HepG2 (cell line): ENCODE data around the gene HPCAL4. TPM values are rescaled to one million over a fixed set of nuclear protein-coding genes. Genes with fewer than 3 reads are reported as not detected.

Experiments
- ATAC-seq: fragments of 200-7000 bp; cut with Tn5 transposase; 3 replicates; pipeline ENCODE4 v1.9.1; 2020; ENCODE audit warnings: mild to moderate bottlenecking, moderate library complexity
- BruUV-seq: library from RNA; stranded (reverse); fragments of 400-500 nt; replicated peaks from 2 replicates; lab custom pipeline; 2021; lab: Mats Ljungman, UMichigan
- CTCF ChIA-PET: fragments of 300-600 bp; formaldehyde crosslinking; extraction: SDS; loops from one replicate; lab custom pipeline; 2021; ENCODE audit warnings: low total read pairs, inconsistent platforms, low intra/inter-chr PET ratio; lab: Yijun Ruan, JAX
- POLR2A ChIA-PET: fragments of 350-600 bp; sonication (Branson Sonifier 250); formaldehyde crosslinking; loops from one replicate; lab custom pipeline; 2020; ENCODE audit warnings: antibody characterized with exemption, inconsistent platforms; lab: Yijun Ruan, JAX
- DNase-seq: peaks from one replicate; pipeline ENCODE4 v3.0.0-alpha.2; 2015; ENCODE audit warnings: low spot score
- FAIRE-seq: peaks from 3 replicates; lab custom pipeline; 2011; peaks lifted over from hg19 to GRCh38; lab: Jason Lieb, UNC
- H2AFZ ChIP-seq: one replicate; pipeline ENCODE4 v1.6.1; 2011; ENCODE audit warnings: low read length, inconsistent platforms
- H3K27ac ChIP-seq: fragments of 300-600 bp; 3 replicates; pipeline ENCODE4 v1.8.0; 2011; ENCODE audit warnings: mixed run types, mild to moderate bottlenecking, mixed read lengths, low read length, inconsistent platforms; ENCODE audit not compliant: insufficient read depth; ENCODE audit errors: extremely low read length
- H3K27me3 ChIP-seq, 2 experiments: fragments of 200-600 bp in 1 of 2; 2 replicates in 1 of 2; 3 replicates in 1 of 2; pipeline versions ENCODE4 v1.6.0 to v1.8.0; 2011; ENCODE audit warnings: low read length in 2 of 2, mild to moderate bottlenecking in 2 of 2, moderate library complexity in 2 of 2, inconsistent platforms in 1 of 2; ENCODE audit not compliant: insufficient read depth in 2 of 2, control insufficient read depth in 1 of 2
- H3K36me3 ChIP-seq, 2 experiments: fragments of 200-600 bp in 1 of 2; replicated peaks in 1 of 2; 2 replicates in 1 of 2; 3 replicates in 1 of 2; pipeline versions ENCODE4 v1.5.1 to v1.8.0; 2011; ENCODE audit warnings: low read length in 2 of 2, inconsistent platforms in 1 of 2; ENCODE audit not compliant: insufficient read depth in 2 of 2, control insufficient read depth in 1 of 2
- H3K4me1 ChIP-seq: 2 replicates; pipeline ENCODE4 v1.5.1; 2012; ENCODE audit warnings: low read length, inconsistent platforms; ENCODE audit not compliant: insufficient read depth
- H3K4me2 ChIP-seq: 2 replicates; pipeline ENCODE4 v1.6.0; 2011; ENCODE audit warnings: low read depth, low read length, inconsistent platforms
- H3K4me3 ChIP-seq, 3 experiments: fragments of 200-600 bp in 1 of 3; sonication (generic), shearing (Covaris generic) in 1 of 3; replicated peaks in 1 of 3; 2 replicates each; pipeline ENCODE4 v1.5.1; 2011 to 2016; ENCODE audit warnings: low read length in 3 of 3, inconsistent platforms in 2 of 3, low read depth in 2 of 3, mild to moderate bottlenecking in 2 of 3, control low read depth in 1 of 3, mixed read lengths in 1 of 3; ENCODE audit not compliant: insufficient read depth in 1 of 3
- H3K79me2 ChIP-seq: one replicate; pipeline ENCODE4 v1.6.1; 2011; ENCODE audit warnings: low read length, inconsistent platforms; ENCODE audit not compliant: insufficient read depth
- H3K9ac ChIP-seq: 2 replicates; pipeline ENCODE4 v1.6.0; 2011; ENCODE audit warnings: mild to moderate bottlenecking, low read depth, low read length, inconsistent platforms; ENCODE audit not compliant: insufficient read depth
- H3K9me3 ChIP-seq: 2 replicates; pipeline ENCODE4 v1.5.1; 2012; ENCODE audit warnings: mild to moderate bottlenecking, low read length
- H4K20me1 ChIP-seq: 2 replicates; pipeline ENCODE4 v1.6.0; 2011; ENCODE audit warnings: inconsistent platforms, mild to moderate bottlenecking, low read length, moderate library complexity; ENCODE audit not compliant: insufficient read depth
- ATAD3A ChIP-seq: sonication (generic); formaldehyde crosslinking; IDR thresholded peaks from 2 replicates; pipeline ENCODE4 v1.4.0; 2020; ENCODE audit warnings: missing genetic modification reagents
- ZNF629 ChIP-seq: sonication (generic); formaldehyde crosslinking; conservative IDR thresholded peaks from 2 replicates; pipeline ENCODE4 v1.5.0; 2020; ENCODE audit warnings: missing genetic modification reagents
- ZNF768 ChIP-seq: sonication (generic); formaldehyde crosslinking; IDR thresholded peaks from 2 replicates; pipeline ENCODE4 v1.4.0; 2020; ENCODE audit warnings: missing genetic modification reagents
- WGBS: methylation state at CpG from one replicate; pipeline ENCODE4 v1.1.6; 2017; ENCODE audit warnings: low lambda C conversion rate; 5-methylcytosine and 5-hydroxymethylcytosine counted together
- in situ Hi-C: cut with HindIII; loops from 2 replicates; pipeline ENCODE4 v1.10.0; 2017; ENCODE audit warnings: low pct_unique_long_range_greater_than_20kb; ENCODE audit not compliant: extremely low pct_ligation_motif_present
- intact Hi-C: fragments of 100-400 bp; cut with micrococcal nuclease; formaldehyde crosslinking; loops from one replicate; pipeline ENCODE4 v1.10.0; 2022; ENCODE audit not compliant: unreplicated experiment
- polyA plus RNA-seq, 8 experiments: library from polyadenylated mRNA; depleted of rRNA in 3 of 8; stranded (reverse) in 7 of 8; unstranded in 1 of 8; fragments of >200 nt; fragmentation: Illumina TruSeq in 4 of 8; extraction: Trizol in 4 of 8; gene quantifications; 2 replicates each; pipeline versions ENCODE4 v1.2.1 to v1.2.3, GENCODE V29; 2011 to 2016; ENCODE audit warnings: low read depth in 4 of 8, missing spikeins in 1 of 8, mixed read lengths in 1 of 8; ENCODE audit not compliant: insufficient read depth in 1 of 8
- total RNA-seq, 5 experiments: library from RNA; depleted of rRNA; stranded (reverse); fragments of >200 nt; fragmentation: Illumina TruSeq; extraction: Trizol; gene quantifications; 2 replicates each; pipeline ENCODE4 v1.2.3, GENCODE V29; 2016; ENCODE audit warnings: low read depth in 1 of 5
- TF ChIP-seq, protein P1 (sequence below): sonication (generic); formaldehyde crosslinking; IDR thresholded peaks from 2 replicates; pipeline ENCODE4 v1.4.0; 2020; ENCODE audit warnings: missing genetic modification reagents

Gene HPCAL4
- total and polyA plus RNA-seq, 2 of the 13 experiments (the other 11 are each of a cell fraction or from before 2014, with no cell fraction given) = not detected

GRCh38 chr1:39631361-39632322 lies 59.6 kb downstream of the HPCAL4 start:
- WGBS = 61% methylated on average over 14 of the region's 16 CpGs
- Histone ChIP-seq H2AFZ (no peak overlapping the region), H3K9me3 (no peaks in the 10 kb centered on the region)
- POLR2A ChIA-PET = no interaction called here
- intact Hi-C loops = no loop called here
- TF ChIP-seq ZNF768 = peak; percentile 86
- TF ChIP-seq ATAD3A (CRISPR knock-in tag) = no peak
- TF ChIP-seq, protein P1, sequence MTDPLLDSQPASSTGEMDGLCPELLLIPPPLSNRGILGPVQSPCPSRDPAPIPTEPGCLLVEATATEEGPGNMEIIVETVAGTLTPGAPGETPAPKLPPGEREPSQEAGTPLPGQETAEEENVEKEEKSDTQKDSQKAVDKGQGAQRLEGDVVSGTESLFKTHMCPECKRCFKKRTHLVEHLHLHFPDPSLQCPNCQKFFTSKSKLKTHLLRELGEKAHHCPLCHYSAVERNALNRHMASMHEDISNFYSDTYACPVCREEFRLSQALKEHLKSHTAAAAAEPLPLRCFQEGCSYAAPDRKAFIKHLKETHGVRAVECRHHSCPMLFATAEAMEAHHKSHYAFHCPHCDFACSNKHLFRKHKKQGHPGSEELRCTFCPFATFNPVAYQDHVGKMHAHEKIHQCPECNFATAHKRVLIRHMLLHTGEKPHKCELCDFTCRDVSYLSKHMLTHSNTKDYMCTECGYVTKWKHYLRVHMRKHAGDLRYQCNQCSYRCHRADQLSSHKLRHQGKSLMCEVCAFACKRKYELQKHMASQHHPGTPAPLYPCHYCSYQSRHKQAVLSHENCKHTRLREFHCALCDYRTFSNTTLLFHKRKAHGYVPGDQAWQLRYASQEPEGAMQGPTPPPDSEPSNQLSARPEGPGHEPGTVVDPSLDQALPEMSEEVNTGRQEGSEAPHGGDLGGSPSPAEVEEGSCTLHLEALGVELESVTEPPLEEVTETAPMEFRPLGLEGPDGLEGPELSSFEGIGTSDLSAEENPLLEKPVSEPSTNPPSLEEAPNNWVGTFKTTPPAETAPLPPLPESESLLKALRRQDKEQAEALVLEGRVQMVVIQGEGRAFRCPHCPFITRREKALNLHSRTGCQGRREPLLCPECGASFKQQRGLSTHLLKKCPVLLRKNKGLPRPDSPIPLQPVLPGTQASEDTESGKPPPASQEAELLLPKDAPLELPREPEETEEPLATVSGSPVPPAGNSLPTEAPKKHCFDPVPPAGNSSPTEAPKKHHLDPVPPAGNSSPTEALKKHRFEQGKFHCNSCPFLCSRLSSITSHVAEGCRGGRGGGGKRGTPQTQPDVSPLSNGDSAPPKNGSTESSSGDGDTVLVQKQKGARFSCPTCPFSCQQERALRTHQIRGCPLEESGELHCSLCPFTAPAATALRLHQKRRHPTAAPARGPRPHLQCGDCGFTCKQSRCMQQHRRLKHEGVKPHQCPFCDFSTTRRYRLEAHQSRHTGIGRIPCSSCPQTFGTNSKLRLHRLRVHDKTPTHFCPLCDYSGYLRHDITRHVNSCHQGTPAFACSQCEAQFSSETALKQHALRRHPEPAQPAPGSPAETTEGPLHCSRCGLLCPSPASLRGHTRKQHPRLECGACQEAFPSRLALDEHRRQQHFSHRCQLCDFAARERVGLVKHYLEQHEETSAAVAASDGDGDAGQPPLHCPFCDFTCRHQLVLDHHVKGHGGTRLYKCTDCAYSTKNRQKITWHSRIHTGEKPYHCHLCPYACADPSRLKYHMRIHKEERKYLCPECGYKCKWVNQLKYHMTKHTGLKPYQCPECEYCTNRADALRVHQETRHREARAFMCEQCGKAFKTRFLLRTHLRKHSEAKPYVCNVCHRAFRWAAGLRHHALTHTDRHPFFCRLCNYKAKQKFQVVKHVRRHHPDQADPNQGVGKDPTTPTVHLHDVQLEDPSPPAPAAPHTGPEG (CRISPR knock-in tag) = no peak
- TF ChIP-seq ZNF629 = peak; percentile 60
- TF ChIP-seq, all 625 proteins: peak for 2
- H3K4me1 ChIP-seq = no peaks in the 10 kb centered on the region
- H3K4me2 ChIP-seq = no peak overlapping the region
- CTCF ChIA-PET = no interaction called here
- in situ Hi-C loops = no loop called here
- no peaks in the 10 kb centered on the region for H4K20me1 ChIP-seq
- FAIRE-seq = no peak
- BruUV-seq = no TSS peak
- no peak overlapping the region for H3K27ac ChIP-seq
- H3K79me2 ChIP-seq = no peaks in the 10 kb centered on the region
- no peak for ATAC-seq
- no peak for DNase-seq
- peaks cover 2 to 64% of the 10 kb centered on the region in 2 experiments for H3K27me3 ChIP-seq
- no peak overlapping the region for H3K4me3 ChIP-seq
- H3K36me3 ChIP-seq = no peaks in the 10 kb centered on the region
- no peak overlapping the region for H3K9ac ChIP-seq
